Aorta (tissue), 5 donors: ENCODE results near the gene PAK4. TPM values are rescaled to one million over a fixed set of nuclear protein-coding genes. Genes with fewer than 3 reads are reported as not detected.

ENCODE experiments used
- ATAC-seq: fragments of 200-7000 bp; cut with Tn5 transposase; one replicate; pipeline ENCODE4 v1.9.1; 2022; ENCODE audit warnings: moderate library complexity; ENCODE audit not compliant: low FRiP score
- DNase-seq, 2 donors: peaks; one replicate each; pipeline ENCODE4 v3.0.0-alpha.2; 2020
- H3K27ac ChIP-seq, 2 donors: one replicate each; pipeline ENCODE4 v1.5.1; 2013; ENCODE audit warnings: low read length in 2 of 2, mild to moderate bottlenecking in 2 of 2, moderate library complexity in 2 of 2, control low read depth in 1 of 2, inconsistent platforms in 1 of 2, low read depth in 1 of 2
- H3K27me3 ChIP-seq, 2 donors: one replicate each; pipeline ENCODE4 v1.6.1; 2013; ENCODE audit warnings: control low read depth in 1 of 2, low read length in 1 of 2, mild to moderate bottlenecking in 1 of 2, moderate library complexity in 1 of 2; ENCODE audit not compliant: insufficient read depth in 2 of 2, control insufficient read depth in 1 of 2
- H3K36me3 ChIP-seq, 2 donors: one replicate each; pipeline ENCODE4 v1.6.1; 2013; ENCODE audit warnings: control low read depth in 1 of 2, low read length in 1 of 2, mild to moderate bottlenecking in 1 of 2; ENCODE audit not compliant: insufficient read depth in 2 of 2, control insufficient read depth in 1 of 2
- H3K4me1 ChIP-seq, 2 donors: one replicate each; pipeline ENCODE4 v1.6.1; 2013; ENCODE audit warnings: low read length in 2 of 2, control low read depth in 1 of 2, mild to moderate bottlenecking in 1 of 2, moderate library complexity in 1 of 2; ENCODE audit not compliant: insufficient read depth in 2 of 2, control insufficient read depth in 1 of 2
- H3K4me3 ChIP-seq, 2 donors: one replicate each; pipeline ENCODE4 v1.5.1; 2013; ENCODE audit warnings: low read length in 2 of 2, control low read depth in 1 of 2, mild to moderate bottlenecking in 1 of 2
- H3K9me3 ChIP-seq: one replicate; pipeline ENCODE4 v1.6.1; 2013; ENCODE audit warnings: mild to moderate bottlenecking, low read length; ENCODE audit not compliant: control insufficient read depth
- WGBS, 2 donors: extraction: QIAGEN DNeasy Blood & Tissue Kit; methylation state at CpG; one replicate each; pipeline ENCODE4 v1.1.7; 2013; 5-methylcytosine and 5-hydroxymethylcytosine counted together
- intact Hi-C, 2 donors: fragments of 100-400 bp; cut with DNase I; formaldehyde crosslinking; loops; one replicate each; pipeline versions ENCODE4 v1.14.2 to v1.15.0; 2022
- polyA plus RNA-seq, 2 donors: library from polyadenylated mRNA; stranded (reverse); fragments of 200-250 nt; gene quantifications; one replicate each; pipeline ENCODE4 v1.2.3, GENCODE V29; 2013
- total RNA-seq, 2 donors: library from RNA; stranded (reverse); fragmentation: NEBNext Ultra II Directional; extraction: Animal tissue kit (Norgen Biotek cat#: 25700); gene quantifications; one replicate each; pipeline ENCODE4 v1.2.1, GENCODE V29; 2021
- donor health status: healthy with polysubstance abuse.
- donor health status: Bipolar disorder and iron deficiency.
- donor health status: DM: no; HTN: no; CAD: no.
- donor health status: DM: no; HTN: no; CAD: no.
- donor health status: DM: yes; HTN: yes; CAD: no.

PAK4 gene
- total and polyA plus RNA-seq, 4 donors = 8.0 to 22.2 (median 14.2) TPM

DNA sequence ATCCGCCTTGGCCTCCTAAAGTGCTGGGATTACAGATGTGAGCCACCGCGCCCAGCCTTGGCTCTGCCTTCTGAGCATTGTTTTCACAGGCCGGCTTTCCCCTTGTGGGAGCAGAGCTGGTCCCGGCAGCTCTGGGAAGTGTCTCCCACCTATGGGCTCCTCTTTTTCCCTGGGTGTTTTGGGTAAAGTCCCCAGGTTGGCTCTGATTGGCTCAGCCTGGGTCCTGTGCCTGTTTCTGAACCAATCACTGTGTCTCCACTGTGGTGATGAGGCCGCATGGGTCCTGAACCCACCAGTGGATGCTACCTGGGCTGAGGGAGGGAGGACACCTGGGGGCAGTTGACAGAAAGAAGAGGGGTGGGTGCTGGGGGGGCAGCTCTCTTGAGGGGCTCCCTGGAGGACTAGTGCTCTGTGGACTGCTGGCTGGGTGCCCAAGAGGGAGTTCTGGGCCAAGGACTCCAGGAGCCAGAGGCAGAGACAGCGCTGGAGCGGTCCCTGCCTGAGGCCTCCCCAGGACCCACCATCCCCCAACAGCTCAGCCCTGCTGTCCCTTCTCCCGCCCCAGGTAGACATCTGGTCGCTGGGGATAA, 51.6 kb downstream of the PAK4 start:
- Histone ChIP-seq H3K9me3 (no peaks in the 10 kb centered on the region), H3K4me3 (no peak overlapping the region), H3K4me1 (no peaks in the 10 kb centered on the region), H3K36me3 (no peaks in the 10 kb centered on the region), H3K27me3 (no peaks in the 10 kb centered on the region), H3K27ac (no peak overlapping the region)
- ATAC-seq = no peak
- intact Hi-C loops = no loop called here
- WGBS, 2 donors = 79 to 82% methylated on average over 10 of the region's 10 CpGs
- no peak for DNase-seq

DNA sequence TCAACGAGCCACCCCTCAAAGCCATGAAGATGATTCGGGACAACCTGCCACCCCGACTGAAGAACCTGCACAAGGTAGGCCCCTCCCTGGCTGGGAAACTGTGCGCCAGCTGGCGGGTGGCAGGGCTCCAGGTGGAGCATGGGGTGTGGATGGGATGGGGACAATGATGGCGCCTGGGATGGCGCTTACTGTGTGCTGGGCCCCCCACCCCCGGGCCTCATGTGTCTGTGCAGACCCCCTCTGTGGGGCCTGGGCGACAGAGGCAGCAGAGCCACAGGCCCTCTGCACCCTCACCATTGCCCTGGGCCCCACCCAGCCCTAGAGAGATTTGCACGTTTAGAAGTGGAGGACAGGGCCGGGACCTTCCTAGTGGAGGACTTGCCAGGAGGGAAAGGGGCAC, 52.1 kb downstream of the PAK4 start:
- intact Hi-C loops = no loop called here
- no peak for DNase-seq
- WGBS, 2 donors = 90 to 92% methylated on average over 11 of the region's 11 CpGs
- Histone ChIP-seq H3K27me3 (no peaks in the 10 kb centered on the region), H3K4me1 (no peaks in the 10 kb centered on the region), H3K36me3 (no peaks in the 10 kb centered on the region), H3K9me3 (no peaks in the 10 kb centered on the region), H3K4me3 (no peak overlapping the region), H3K27ac (no peak overlapping the region)
- no peak for ATAC-seq

DNA sequence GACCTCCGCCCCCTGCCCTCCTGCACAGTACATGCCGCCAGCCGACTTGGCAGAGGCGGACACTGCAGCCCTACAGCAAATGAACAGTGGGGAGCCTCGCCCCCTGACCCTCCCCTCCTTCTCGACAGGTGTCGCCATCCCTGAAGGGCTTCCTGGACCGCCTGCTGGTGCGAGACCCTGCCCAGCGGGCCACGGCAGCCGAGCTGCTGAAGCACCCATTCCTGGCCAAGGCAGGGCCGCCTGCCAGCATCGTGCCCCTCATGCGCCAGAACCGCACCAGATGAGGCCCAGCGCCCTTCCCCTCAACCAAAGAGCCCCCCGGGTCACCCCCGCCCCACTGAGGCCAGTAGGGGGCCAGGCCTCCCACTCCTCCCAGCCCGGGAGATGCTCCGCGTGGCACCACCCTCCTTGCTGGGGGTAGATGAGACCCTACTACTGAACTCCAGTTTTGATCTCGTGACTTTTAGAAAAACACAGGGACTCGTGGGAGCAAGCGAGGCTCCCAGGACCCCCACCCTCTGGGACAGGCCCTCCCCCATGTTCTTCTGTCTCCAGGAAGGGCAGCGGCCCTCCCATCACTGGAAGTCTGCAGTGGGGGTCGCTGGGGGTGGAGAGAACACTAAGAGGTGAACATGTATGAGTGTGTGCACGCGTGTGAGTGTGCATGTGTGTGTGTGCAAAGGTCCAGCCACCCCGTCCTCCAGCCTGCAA, 52.9 kb downstream of the PAK4 start:
- Histone ChIP-seq H3K27me3 (no peaks in the 10 kb centered on the region), H3K4me3 (no peak overlapping the region), H3K36me3 (no peaks in the 10 kb centered on the region), H3K27ac (no peak overlapping the region), H3K4me1 (no peaks in the 10 kb centered on the region), H3K9me3 (no peaks in the 10 kb centered on the region)
- DNase-seq (no peak), ATAC-seq (no peak)
- intact Hi-C loops = no loop called here
- WGBS, 2 donors = 89 to 91% methylated on average over 30 of the region's 30 CpGs

DNA sequence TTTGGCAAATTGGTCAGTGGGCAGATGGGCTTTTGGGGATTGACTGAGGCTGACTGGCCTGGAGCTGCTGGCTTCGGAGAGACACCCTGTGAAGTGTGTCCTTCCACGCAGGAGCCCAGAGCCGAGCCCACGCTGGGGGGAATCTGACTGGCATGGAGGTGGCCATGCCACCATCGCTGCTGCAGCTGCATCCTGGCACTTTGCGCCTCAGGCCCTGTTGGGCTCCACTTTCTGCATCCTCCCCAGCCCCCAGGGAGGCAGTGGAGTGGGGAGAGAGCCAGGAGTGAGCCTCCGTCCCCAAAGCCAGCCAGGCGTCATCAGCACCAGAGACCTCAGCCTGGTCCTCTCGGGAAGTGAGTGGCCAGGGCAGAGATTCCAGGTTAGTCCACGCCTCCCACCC, 54.2 kb downstream of the PAK4 start:
- H3K27ac ChIP-seq = no peak overlapping the region
- H3K4me1 ChIP-seq = no peaks in the 10 kb centered on the region
- H3K36me3 ChIP-seq = no peaks in the 10 kb centered on the region
- H3K27me3 ChIP-seq = no peaks in the 10 kb centered on the region
- no peaks in the 10 kb centered on the region for H3K9me3 ChIP-seq
- no peak for DNase-seq
- WGBS, 2 donors = 85 to 86% methylated on average over 10 of the region's 10 CpGs
- intact Hi-C loops = no loop called here
- ATAC-seq = no peak
- H3K4me3 ChIP-seq = no peak overlapping the region

DNA sequence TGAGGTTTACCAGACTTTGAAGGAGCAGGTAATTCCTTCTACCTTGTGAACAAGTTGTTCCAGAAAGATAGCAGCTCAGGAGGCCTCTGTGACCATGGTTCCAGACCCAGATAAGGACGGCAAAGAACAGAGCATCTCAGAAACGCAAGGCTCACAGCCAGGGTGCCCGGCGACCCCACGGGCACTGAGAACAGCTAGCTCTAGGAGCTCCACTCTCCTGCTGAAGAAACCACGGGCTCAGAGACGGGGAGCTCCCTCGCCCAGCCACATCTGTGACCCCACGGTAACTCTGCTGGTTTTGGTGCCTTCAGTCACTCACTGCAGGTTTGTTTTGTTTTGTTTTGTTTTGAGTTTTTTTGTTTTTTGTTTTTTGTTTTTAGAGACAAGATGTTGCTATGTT, 55.2 kb downstream of the PAK4 start:
- intact Hi-C loops = no loop called here
- ATAC-seq (no peak), DNase-seq (no peak)
- Histone ChIP-seq H3K27me3 (no peaks in the 10 kb centered on the region), H3K4me3 (no peak overlapping the region), H3K27ac (no peak overlapping the region), H3K36me3 (no peaks in the 10 kb centered on the region), H3K4me1 (no peaks in the 10 kb centered on the region), H3K9me3 (no peaks in the 10 kb centered on the region)
- 86 to 87% methylated on average over 9 of the region's 9 CpGs for WGBS, 2 donors

DNA sequence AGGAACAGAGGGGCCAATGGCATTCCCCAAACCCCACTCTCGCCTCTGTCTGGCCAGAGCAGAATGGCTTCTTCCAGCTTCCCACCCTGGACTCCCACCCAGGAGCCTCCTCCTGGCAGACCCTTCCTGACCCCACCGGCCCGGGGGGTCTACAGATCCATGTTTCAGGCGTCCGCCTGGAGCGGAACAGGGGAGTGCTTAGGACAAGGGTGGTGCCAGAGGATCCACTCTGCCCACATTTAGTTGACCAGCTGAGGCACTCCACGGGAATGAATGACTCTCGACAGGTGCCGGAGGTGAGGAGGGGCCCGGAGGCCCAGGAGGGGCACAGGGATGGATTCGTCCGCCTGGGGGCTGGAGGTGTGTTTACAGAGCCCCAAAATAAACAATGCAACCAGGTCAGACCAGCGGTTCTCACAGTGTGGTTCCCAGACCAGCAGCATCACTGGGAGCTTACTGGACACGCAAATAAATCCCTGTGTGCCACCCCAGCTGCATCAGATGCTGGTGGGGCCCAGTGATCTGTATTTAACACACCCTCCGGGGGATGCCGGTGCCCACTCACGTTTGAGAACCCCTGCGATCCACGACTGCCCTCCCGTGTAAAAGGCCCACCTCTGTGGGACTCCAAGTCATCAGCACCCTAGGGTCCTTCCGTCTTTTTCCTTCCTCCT, 56.1 kb downstream of the PAK4 start:
- Histone ChIP-seq H3K9me3 (no peaks in the 10 kb centered on the region), H3K27ac (no peak overlapping the region), H3K36me3 (no peaks in the 10 kb centered on the region), H3K27me3 (no peaks in the 10 kb centered on the region), H3K4me3 (no peak overlapping the region), H3K4me1 (no peaks in the 10 kb centered on the region)
- DNase-seq = no peak
- intact Hi-C loops = no loop called here
- 81 to 83% methylated on average over 21 of the region's 21 CpGs for WGBS, 2 donors
- no peak for ATAC-seq

DNA sequence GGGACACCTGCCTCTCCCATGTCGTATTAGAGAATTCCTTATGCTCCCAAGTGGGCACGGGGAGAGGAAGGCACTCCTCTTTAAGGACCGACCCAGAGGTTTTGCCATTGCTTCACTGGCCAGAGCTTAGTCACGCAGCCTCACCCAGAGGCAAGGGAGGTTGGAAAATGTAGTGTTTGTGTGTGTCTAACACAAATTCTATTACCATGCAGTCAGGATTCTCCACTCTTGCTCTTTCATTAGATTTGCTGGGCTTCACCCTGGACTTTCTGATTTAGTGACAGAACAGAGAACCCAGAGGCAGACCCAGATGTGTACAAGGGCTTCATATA, 56.6 kb downstream of the PAK4 start:
- ATAC-seq (no peak), DNase-seq (no peak)
- Histone ChIP-seq H3K27ac (no peak overlapping the region), H3K27me3 (no peaks in the 10 kb centered on the region), H3K36me3 (no peaks in the 10 kb centered on the region), H3K4me3 (no peak overlapping the region), H3K9me3 (no peaks in the 10 kb centered on the region), H3K4me1 (no peaks in the 10 kb centered on the region)
- intact Hi-C loops = no loop called here
- 63 to 79% methylated on average over 4 of the region's 4 CpGs for WGBS, 2 donors

DNA sequence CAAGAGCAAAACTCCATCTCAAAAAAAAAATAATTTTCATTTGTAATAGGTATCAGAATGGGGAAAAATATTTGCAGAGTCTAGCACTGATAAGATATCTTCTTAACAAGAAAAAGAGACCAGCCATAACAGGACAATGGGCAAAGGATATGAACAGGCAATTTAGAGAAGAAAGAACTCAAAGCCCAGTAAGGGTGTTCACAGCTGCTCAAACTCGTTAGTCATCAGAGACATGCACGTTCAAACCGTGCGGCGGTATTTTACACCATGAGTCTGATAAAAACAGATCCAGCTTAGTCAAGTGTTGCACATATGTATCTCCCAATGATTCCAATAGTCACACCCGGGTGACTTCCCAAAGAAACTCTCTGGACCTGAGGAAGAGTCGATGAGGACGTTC, 57.5 kb downstream of the PAK4 start:
- WGBS, 2 donors = 87 to 89% methylated on average over 8 of the region's 8 CpGs
- Histone ChIP-seq H3K9me3 (no peaks in the 10 kb centered on the region), H3K4me3 (no peak overlapping the region), H3K27me3 (no peaks in the 10 kb centered on the region), H3K4me1 (no peaks in the 10 kb centered on the region), H3K27ac (no peak overlapping the region), H3K36me3 (no peaks in the 10 kb centered on the region)
- intact Hi-C loops = no loop called here
- ATAC-seq = no peak
- DNase-seq = no peak

DNA sequence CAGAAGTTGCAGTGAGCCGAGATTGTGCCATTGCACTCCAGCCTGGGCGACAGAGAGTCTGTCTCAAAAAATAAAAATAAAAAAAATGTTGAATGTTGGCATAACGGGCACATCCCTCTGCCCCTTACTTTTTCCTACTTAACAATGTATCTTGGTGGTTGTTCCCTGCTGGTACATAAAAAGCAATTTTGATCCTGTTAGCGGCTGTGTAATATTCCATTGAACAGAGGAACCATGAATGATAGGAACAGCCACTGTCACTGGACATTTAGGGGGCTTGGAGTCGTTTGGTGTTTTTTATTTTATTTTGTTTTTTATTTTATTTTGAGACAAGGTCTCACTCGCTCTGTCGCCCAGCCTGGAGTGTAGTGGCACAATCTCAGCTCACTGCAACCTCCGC, 60.8 kb downstream of the PAK4 start:
- H3K4me1 ChIP-seq = no peaks in the 10 kb centered on the region
- WGBS, 2 donors = 87 to 94% methylated on average over 8 of the region's 8 CpGs
- intact Hi-C loops = loop anchor here in 1 of 2 donors (5.0 kb wide), 1 partner anchor 64 kb away; no protein-coding TSS in a partner anchor
- no peaks in the 10 kb centered on the region for H3K27me3 ChIP-seq
- no peaks in the 10 kb centered on the region for H3K9me3 ChIP-seq
- H3K4me3 ChIP-seq = no peak overlapping the region
- no peak for DNase-seq
- no peaks in the 10 kb centered on the region for H3K36me3 ChIP-seq
- ATAC-seq = no peak
- no peak overlapping the region for H3K27ac ChIP-seq
